ENCODE measurements around the gene MON2. TPM values are rescaled to one million over a fixed set of nuclear protein-coding genes. Genes with fewer than 3 reads are reported as not detected.
A peak's percentile ranks its signal among the peaks of the same experiment; 100 is the strongest.
"Not testable (repeated sequence)": the region's sequence is repeated elsewhere in the genome, so short reads cannot be mapped to it uniquely, and the experiment has no call there.

The MON2 gene
- total RNA-seq, 1 donor from 2014 or later, result 51.1 TPM

DNA sequence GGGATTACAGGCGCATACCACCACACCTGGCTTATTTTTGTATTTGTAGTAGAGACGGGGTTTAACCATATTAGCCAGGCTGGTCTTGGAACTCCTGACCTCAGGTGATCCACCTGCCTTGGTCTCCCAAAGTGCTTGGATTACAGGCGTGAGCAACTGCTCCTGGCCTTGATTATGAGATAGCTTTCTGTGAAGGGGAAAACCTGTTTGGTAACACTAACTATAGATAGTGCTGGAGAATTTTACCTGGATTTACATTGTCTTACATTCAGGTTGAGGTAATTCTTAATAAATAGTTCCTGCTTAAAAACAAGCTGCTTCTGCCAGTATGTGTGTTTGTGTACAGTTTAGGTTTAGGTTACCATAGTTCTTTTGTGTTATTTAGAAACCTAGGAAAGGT lies 77.1 kb downstream of the MON2 start:
- DNase-seq (ENCODE audit: low spot score), result no peak

GRCh38 chr12:62552906-62553556 lies 86.4 kb downstream of the MON2 start:
- no peak for DNase-seq (ENCODE audit: low spot score)

DNA sequence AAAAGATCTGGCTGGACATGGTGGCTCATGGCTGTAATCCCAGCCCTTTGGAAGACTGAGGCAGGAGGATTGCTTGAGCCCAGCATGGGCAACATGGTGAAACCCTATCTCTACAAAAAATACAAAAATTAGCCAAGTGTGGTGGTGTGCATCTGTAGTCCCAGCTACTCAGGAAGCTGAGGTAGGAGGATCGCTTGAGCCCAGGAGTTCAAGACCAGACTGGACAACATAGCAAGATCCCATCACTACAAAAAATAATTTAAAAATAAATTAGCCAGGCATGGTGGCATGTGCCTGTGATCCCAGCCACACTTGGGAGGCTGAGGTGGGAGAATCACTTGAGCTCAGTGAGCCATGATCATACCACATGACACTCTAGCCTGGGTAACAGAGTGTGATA lies 92.7 kb downstream of the MON2 start:
- not testable (repeated sequence) for DNase-seq (ENCODE audit: low spot score)

GRCh38 chr12:62562846-62563245 lies 96.2 kb downstream of the MON2 start:
- DNase-seq (ENCODE audit: low spot score), result no peak

DNA sequence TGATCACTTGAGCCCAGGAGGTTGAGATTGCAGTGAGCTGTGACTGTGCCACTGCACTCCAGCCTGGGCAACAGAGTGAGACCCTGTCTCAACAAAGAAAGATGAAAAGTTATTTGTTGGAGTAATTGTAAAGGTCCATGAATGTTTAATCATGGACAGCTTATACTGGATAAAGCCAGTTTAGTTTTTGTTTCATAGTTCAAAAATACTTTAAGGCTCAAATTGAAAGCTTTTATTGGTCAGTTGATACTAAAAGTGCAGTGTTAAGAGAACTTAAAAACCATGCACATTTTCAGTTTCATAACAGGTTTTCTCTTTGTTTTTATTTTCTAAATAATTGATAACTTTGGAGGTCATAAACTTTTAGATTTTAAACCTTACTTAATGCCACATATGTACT lies 108.4 kb downstream of the MON2 start:
- no peak for DNase-seq (ENCODE audit: low spot score)

- DNase-seq (ENCODE audit: low spot score), result no peak
These were observed 109.9 kb downstream of the MON2 start for GRCh38 chr12:62576503-62576902.

DNA sequence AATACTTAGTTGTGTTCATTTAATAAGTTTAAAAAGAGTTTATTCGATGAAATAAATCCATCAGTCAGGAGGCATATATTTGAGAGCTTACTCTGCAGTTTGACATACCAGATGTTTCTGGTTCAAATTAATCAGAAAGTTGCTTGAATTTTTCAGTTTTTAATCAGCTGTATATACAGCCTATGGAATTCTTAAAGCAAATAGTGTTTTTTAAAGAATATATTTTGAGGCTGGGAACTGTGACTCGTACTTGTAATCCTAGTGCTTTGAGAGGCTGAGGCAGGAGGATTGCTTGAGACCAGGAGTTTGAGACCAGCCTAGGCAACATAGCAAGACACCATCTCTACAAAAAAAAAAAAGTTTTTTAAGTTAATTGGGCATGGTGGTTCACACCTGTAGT lies 112.1 kb downstream of the MON2 start:
- DNase-seq (ENCODE audit: low spot score), result no peak

DNA sequence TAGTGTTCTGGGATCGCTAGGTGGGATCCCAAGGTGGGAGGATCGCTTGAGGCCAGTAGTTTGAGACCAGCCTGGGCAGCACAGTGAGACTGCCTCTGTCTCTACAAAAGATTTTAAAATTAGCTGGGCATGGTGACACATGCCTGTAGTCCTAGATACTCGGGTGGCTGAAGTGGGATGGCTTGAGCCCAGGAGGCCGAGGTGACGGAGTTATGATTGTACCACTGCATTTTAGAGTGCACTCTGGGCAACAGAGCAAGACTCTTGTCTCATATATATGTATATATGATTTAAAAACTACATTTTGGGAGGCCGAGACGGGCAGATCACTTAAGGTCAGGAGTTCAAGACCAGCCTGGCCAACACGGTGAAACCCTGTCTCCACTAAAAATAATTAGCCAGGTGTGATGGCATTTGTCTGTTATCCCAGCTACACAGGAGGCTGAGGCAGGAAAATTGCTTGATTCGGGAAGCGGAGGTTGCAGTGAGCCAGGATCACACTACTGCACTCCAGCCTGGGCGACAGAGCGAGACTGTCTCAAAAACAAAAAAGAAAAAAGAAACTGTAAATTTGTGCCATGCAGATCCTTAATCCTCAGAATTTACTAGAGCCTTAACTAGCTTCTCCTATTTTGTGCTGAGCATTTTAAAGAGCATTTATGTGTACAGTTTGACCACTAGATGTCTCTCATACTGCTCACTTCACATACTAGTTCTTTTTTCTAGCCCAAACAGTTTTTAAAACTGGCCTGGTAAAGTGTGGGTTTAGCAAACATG lies 114.8 kb downstream of the MON2 start:
- DNase-seq (ENCODE audit: low spot score), result no peak

DNA sequence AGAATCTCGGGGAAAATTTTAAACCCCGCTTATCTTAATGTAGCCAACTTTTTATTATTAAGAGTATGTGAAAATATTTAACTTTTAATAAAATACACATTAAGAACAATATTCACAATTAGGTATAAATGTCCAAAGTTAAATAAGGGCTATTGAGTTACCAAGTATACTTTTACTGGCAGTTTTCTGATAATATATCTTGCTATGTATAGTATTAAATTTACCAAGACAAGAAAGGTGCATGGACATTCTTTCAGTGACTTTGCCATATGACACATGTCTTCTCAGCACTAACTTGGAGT lies 115.4 kb downstream of the MON2 start:
- DNase-seq (ENCODE audit: low spot score), result no peak

- no peak for DNase-seq (ENCODE audit: low spot score)
These were observed 118.0 kb downstream of the MON2 start for GRCh38 chr12:62584619-62585018.

GRCh38 chr12:62586850-62587249 lies 120.2 kb downstream of the MON2 start:
- no peak for DNase-seq (ENCODE audit: low spot score)

DNA sequence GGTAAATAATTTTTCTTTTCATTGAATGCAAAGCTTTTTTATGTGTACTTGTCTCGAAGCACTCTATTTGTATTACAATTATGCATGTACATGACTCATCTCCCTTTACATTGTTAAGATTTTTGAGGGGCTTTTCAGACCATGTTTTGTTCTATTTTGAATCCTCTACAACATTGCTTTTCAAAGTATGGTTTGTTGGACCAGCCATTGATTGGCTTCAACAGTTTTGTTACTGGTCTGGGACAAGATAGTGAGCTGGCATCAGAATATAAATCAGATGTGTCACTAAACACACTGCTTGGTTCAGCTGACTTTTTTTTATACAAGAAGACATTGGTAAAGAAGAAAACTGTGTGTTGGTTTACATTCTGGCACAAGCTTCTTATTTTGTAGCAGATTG lies 122.3 kb downstream of the MON2 start:
- no peak for DNase-seq (ENCODE audit: low spot score)

DNA sequence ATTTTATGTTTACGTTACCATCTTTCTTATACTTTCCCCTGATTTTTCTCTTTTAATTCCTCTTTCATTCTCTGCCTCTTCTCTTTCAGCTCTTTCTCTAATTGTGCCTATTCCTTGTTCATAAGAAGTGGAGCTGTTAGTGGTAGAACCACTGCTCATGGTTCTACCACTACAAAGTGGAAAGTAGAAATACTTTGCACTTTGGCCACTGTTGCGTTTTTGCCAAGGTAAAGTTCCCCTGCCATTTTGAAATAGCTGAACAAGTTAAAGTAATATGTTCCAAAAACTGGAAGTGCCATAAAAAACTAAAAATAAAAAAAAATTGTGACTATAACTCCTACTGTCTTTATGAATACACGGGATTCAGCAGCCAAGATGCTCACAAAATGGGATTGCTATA lies 130.6 kb downstream of the MON2 start:
- DNase-seq (ENCODE audit: low spot score), result no peak

DNA sequence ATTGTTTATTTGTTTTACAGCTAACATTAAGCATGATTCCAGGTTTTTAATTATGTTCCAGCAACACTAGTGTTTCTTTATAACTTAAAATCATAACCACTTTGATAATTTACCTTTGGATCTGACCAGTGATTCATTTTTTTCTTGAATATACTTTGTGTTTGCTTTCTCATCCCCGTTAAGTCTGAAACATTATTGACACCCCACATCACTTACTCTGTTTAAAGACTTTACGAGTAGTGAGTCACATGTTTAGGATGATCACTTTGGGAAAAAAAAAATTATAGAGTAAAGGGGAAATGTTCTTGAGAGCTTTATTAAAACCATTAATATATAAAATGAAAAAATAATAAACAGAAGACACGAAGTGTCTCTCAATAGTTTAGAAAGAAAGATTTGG lies 132.2 kb downstream of the MON2 start:
- DNase-seq (ENCODE audit: low spot score), result no peak

- DNase-seq (ENCODE audit: low spot score), result no peak
These were observed 133.3 kb downstream of the MON2 start for GRCh38 chr12:62599854-62600437.

GRCh38 chr12:62601765-62602164 lies 135.1 kb downstream of the MON2 start:
- no peak for DNase-seq (ENCODE audit: low spot score)

- DNase-seq (ENCODE audit: low spot score), result peak; percentile 90
These were observed 135.8 kb downstream of the MON2 start for GRCh38 chr12:62602255-62603060.

DNA sequence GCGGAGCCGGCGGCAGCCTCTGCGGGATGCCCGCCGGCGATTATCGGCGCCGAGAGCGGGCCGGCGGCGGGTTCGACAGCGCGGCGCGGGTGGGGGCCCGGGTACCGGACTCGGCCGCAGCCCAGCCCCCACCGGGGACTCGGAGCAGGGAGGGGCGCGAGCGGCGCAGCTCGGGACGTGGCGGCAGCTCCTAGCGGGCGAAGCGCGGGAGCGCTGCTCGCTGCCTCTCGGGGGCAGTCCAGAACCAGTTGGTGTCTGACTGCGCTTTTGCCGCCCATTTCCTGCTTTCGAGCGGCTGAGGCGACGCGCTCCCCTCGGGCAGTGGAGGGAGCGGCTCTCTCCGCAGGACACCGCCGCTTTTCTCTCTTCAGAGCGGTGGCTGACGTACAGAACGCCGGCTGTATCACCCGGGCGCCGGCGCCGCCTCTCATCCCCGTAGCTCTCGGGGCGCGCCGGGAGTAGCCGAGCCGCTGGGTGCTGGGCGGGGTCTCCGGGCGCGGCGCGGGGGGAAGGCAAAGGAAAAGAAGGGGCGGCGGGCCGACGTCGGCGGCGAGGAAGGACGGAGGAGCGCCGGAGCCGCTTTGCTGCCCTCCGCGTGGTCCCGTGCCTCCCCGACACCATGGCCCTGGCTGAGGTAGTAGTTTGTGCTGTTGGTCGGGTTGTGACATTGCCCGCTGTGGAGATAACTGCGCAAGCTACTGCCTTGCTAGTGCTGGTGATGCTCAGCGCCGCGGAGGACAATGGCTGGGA lies 136.6 kb downstream of the MON2 start:
- DNase-seq (ENCODE audit: low spot score), result peak; percentile 88

DNA sequence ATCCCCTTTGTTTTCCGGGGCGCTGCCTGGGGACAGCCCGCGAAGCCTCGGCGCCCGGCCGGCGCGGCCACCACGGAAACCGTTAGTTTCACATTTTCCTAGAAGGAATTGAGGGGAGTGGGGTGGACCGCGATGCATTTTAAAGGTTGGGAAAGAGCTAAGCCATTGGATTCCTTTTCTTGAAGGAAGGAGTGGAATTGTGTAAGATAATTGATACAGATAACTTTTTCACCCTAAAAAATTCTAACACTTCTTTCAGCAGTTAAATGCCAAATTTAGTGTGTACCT lies 137.1 kb downstream of the MON2 start:
- no peak for DNase-seq (ENCODE audit: low spot score)

- no peak for DNase-seq (ENCODE audit: low spot score)
These were observed 137.7 kb downstream of the MON2 start for GRCh38 chr12:62604373-62604772.

DNA sequence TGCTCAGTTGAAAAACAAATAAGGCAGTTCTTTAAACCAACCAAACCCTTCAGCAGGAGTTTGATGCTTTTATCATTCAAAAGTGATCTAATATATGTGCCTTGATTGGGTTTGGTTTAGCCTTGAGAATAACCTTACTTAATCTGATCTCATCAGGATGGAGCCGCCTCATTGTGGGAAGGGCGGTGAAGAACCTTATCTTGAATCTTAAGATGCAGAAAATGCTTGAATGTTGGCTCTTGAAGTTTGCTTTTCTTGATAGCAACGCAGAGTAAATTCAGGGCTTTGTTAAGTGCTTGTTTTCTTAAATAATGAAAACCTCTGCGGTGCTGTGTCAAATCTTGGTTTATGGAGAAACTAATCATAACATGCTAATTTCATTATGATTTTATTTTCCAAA lies 138.2 kb downstream of the MON2 start:
- DNase-seq (ENCODE audit: low spot score), result no peak

DNA sequence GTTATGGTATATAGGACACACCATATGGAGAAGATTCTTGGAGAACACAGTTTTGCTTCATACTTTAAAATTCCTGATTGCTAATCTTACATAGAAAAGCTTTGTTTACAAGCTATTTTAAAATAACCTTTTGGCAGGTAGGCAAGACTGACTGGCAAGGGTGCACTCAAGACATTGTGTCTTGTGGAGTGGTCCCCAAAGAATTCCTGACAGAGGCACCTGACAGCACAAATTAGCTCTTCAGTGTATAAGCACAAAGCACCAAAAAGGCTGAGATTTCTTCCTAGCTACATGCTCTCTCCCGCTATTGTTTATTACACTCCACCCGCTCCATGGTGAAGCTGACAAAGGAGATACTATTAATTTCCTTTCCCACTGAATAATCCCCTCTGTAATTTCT lies 139.4 kb downstream of the MON2 start:
- no peak for DNase-seq (ENCODE audit: low spot score)
